Right lobe of liver (tissue), 4 donors: Measurements from ENCODE around the gene FPR2.

Source experiments
- POLR2A ChIP-seq: fragments of 450-650 bp; IDR thresholded peaks from one replicate; pipeline ENCODE4 v1.6.1; 2017; ENCODE audit warnings: antibody characterized with exemption, mild to moderate bottlenecking
- TF ChIP-seq, protein P1 (sequence below), 4 donors: fragments of 200-600 bp in 3 of 4; fragments of 450-650 bp in 1 of 4; IDR thresholded peaks; one replicate each; pipeline versions ENCODE4 v1.5.1 to v1.8.0; 2016 to 2022; ENCODE audit warnings: antibody characterized with exemption in 4 of 4, mild to moderate bottlenecking in 2 of 4
- donor health status: DM: no; HTN: no; CAD: no.
- donor health status: DM: no; HTN: no; CAD: no.
- donor health status: DM: no; HTN: yes; CAD: no.

DNA sequence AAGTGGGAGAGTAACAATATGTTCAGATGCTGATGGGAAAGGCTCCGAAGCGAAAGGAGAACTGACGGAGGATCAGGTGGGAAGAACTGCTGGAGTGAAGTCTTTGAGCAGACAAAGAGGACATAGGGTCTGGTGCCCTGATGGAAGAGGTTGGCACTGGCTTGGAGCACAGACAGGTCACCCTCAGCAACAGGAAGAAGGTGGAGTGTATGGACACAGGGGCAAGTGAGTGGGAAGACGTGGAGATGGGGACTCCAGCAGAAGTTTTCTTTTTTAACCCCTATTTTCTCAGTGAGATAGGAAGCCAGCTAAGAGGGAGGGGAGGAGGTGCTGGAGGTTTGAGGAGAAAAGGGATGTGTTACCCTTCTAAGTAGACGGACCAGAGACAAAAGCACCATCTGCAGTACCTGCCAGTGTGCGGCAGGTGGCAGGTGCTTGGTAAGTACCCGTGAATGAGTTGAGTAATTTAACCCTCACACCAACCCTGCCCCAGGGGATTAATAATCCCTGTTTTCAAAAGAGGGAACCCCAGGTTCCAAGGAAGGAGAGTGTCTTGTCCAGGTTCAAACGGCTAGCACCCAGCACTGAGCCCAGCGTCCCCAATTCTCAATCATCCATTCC lies 48.4 kb upstream of the FPR2 start:
- TF ChIP-seq, protein P1, sequence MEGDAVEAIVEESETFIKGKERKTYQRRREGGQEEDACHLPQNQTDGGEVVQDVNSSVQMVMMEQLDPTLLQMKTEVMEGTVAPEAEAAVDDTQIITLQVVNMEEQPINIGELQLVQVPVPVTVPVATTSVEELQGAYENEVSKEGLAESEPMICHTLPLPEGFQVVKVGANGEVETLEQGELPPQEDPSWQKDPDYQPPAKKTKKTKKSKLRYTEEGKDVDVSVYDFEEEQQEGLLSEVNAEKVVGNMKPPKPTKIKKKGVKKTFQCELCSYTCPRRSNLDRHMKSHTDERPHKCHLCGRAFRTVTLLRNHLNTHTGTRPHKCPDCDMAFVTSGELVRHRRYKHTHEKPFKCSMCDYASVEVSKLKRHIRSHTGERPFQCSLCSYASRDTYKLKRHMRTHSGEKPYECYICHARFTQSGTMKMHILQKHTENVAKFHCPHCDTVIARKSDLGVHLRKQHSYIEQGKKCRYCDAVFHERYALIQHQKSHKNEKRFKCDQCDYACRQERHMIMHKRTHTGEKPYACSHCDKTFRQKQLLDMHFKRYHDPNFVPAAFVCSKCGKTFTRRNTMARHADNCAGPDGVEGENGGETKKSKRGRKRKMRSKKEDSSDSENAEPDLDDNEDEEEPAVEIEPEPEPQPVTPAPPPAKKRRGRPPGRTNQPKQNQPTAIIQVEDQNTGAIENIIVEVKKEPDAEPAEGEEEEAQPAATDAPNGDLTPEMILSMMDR (IDR thresholded peaks at IDR 0.05), result no peak
- TF ChIP-seq POLR2A, result no peak
